Keratinocyte (primary cell): ENCODE data around the gene GSS. TPM values are rescaled to one million over a fixed set of nuclear protein-coding genes. Genes with fewer than 3 reads are reported as not detected.

Experiments
- DNase-seq: peaks from one replicate; pipeline ENCODE4 v3.0.0-alpha.2; 2011; ENCODE audit warnings: low read depth, missing footprints, low spot score
- FAIRE-seq: peaks from 2 replicates; lab custom pipeline; 2011; peaks lifted over from hg19 to GRCh38; lab: Jason Lieb, UNC
- H2AFZ ChIP-seq: 2 replicates; pipeline ENCODE4 v1.6.0; 2012; ENCODE audit warnings: low read length, control low read depth, inconsistent platforms; ENCODE audit not compliant: control insufficient read depth
- H3K27ac ChIP-seq: 2 replicates; pipeline ENCODE4 v1.5.1; 2011; ENCODE audit warnings: low read length; ENCODE audit not compliant: control insufficient read depth, insufficient read depth
- H3K27me3 ChIP-seq: 3 replicates; pipeline ENCODE4 v1.6.0; 2011; ENCODE audit warnings: low read length; ENCODE audit not compliant: control insufficient read depth, insufficient read depth; ENCODE audit errors: extremely low read depth
- H3K36me3 ChIP-seq, 2 experiments: 2 replicates in 1 of 2; 3 replicates in 1 of 2; pipeline ENCODE4 v1.5.1; 2011; ENCODE audit warnings: low read length in 2 of 2, mild to moderate bottlenecking in 1 of 2; ENCODE audit not compliant: control insufficient read depth in 2 of 2, insufficient read depth in 2 of 2; ENCODE audit errors: extremely low read depth in 1 of 2
- H3K4me1 ChIP-seq: 3 replicates; pipeline ENCODE4 v1.5.1; 2011; ENCODE audit warnings: low read length; ENCODE audit not compliant: control insufficient read depth, insufficient read depth; ENCODE audit errors: extremely low read depth
- H3K4me2 ChIP-seq: 3 replicates; pipeline ENCODE4 v1.6.0; 2011; ENCODE audit warnings: low read depth, low read length; ENCODE audit not compliant: control insufficient read depth, insufficient read depth; ENCODE audit errors: extremely low read depth
- H3K4me3 ChIP-seq, 3 experiments: fragments of 200-600 bp in 1 of 3; sonication (generic) in 1 of 3; 2 replicates in 2 of 3; 3 replicates in 1 of 3; pipeline ENCODE4 v1.5.1; 2011 to 2016; ENCODE audit warnings: low read length in 3 of 3, mild to moderate bottlenecking in 3 of 3, control low read depth in 2 of 3, inconsistent platforms in 1 of 3, low read depth in 1 of 3, mixed read lengths in 1 of 3, mixed run types in 1 of 3, moderate library complexity in 1 of 3; ENCODE audit not compliant: control insufficient read depth in 2 of 3, insufficient read depth in 2 of 3; ENCODE audit errors: extremely low read depth in 1 of 3
- H3K79me2 ChIP-seq: 2 replicates; pipeline ENCODE4 v1.6.0; 2012; ENCODE audit warnings: low read length; ENCODE audit not compliant: control insufficient read depth, insufficient read depth
- H3K9ac ChIP-seq: 3 replicates; pipeline ENCODE4 v1.6.0; 2011; ENCODE audit warnings: low read length; ENCODE audit not compliant: control insufficient read depth, insufficient read depth; ENCODE audit errors: extremely low read depth
- H3K9me1 ChIP-seq: 3 replicates; pipeline ENCODE4 v1.6.0; 2011; ENCODE audit warnings: low read length; ENCODE audit not compliant: control insufficient read depth, insufficient read depth; ENCODE audit errors: extremely low read depth
- H3K9me3 ChIP-seq: 2 replicates; pipeline ENCODE4 v1.5.1; 2012; ENCODE audit warnings: low read depth, low read length; ENCODE audit not compliant: control insufficient read depth
- H4K20me1 ChIP-seq: 3 replicates; pipeline ENCODE4 v1.6.0; 2011; ENCODE audit warnings: low read length; ENCODE audit not compliant: control insufficient read depth, insufficient read depth; ENCODE audit errors: extremely low read depth
- EZH2 ChIP-seq: IDR thresholded peaks from one replicate; pipeline ENCODE4 v1.6.1; 2012; ENCODE audit warnings: inconsistent platforms, mild to moderate bottlenecking, low read length, moderate library complexity
- dilution Hi-C: fragments of 300-500 bp; cut with MboI; formaldehyde crosslinking; loops from one replicate; pipeline ENCODE4 v1.7.0; 2020; ENCODE audit warnings: low sequenced_read_pairs; ENCODE audit not compliant: extremely low pct_ligation_motif_present
- polyA plus RNA-seq, 5 experiments: library from polyadenylated mRNA; depleted of rRNA in 3 of 5; stranded (reverse) in 3 of 5; stranded (forward) in 1 of 5; unstranded in 1 of 5; fragments of >200 nt; gene quantifications; 1 replicate in 1 of 5; 2 replicates in 3 of 5; 3 replicates in 1 of 5; pipeline versions ENCODE4 v1.2.1 to v1.2.3, GENCODE V29; 2011 to 2012; ENCODE audit warnings: missing spikeins in 2 of 5, low read depth in 1 of 5, low replicate concordance in 1 of 5
- TF ChIP-seq, protein P1 (sequence below), 3 experiments: IDR thresholded peaks in 1 of 3; conservative IDR thresholded peaks in 1 of 3; optimal IDR thresholded peaks in 1 of 3; 2 replicates in 2 of 3; 3 replicates in 1 of 3; pipeline versions ENCODE3 to v1.5.1; 2011; ENCODE audit warnings: low read length in 3 of 3, mild to moderate bottlenecking in 3 of 3, moderate library complexity in 2 of 3, control low read depth in 1 of 3, inconsistent platforms in 1 of 3; ENCODE audit not compliant: insufficient read depth in 2 of 3; ENCODE audit errors: extremely low read depth in 1 of 3

Gene GSS
- polyA plus RNA-seq, 1 donor (not counting 4 experiments of a cell fraction or from before 2014, with no cell fraction given) = 101 TPM

DNA sequence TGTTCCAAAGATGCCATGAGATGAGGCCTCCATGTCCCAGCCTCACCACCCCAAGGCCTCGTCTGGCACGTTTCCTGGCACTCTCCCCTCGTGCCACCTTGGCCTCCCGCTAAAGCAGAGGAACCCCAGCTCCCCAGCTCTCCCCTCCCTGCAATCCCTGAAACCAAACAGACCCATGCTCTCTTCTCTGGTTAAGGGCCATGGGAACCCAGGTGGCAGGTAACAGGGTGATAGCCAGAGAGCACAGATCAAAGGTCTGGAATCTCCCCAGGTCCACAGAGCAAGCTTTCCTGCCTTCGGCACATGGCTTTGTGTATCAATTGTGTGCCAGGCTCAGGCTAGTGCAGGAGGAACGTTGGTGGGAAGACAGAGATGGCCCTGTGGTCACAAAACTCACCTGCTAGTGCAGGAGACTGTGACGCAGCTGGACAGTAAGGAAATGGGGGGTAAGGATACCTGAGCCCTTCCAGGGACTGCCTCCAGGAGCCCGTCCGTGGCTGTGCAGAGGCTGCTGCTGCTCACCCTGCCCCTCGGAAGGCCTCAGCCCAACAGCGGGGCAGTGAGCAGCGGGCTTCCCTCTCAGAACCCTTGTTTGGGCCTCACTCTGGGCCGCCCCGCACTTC, 39.0 kb upstream of the GSS start:
- Histone ChIP-seq H3K27me3 (no peaks in the 10 kb centered on the region), H3K4me3 (no peak overlapping the region), H3K4me1 (no peaks in the 10 kb centered on the region), H3K36me3 (peaks cover 7 to 23% of the 10 kb centered on the region in 2 experiments), H3K79me2 (no peaks in the 10 kb centered on the region), H3K9me3 (no peaks in the 10 kb centered on the region), H3K9ac (no peak overlapping the region), H2AFZ (no peak overlapping the region), H3K9me1 (no peaks in the 10 kb centered on the region), H4K20me1 (no peaks in the 10 kb centered on the region), H3K4me2 (no peak overlapping the region), H3K27ac (no peak overlapping the region)
- FAIRE-seq (no peak), DNase-seq (no peak)
- TF ChIP-seq, protein P1, sequence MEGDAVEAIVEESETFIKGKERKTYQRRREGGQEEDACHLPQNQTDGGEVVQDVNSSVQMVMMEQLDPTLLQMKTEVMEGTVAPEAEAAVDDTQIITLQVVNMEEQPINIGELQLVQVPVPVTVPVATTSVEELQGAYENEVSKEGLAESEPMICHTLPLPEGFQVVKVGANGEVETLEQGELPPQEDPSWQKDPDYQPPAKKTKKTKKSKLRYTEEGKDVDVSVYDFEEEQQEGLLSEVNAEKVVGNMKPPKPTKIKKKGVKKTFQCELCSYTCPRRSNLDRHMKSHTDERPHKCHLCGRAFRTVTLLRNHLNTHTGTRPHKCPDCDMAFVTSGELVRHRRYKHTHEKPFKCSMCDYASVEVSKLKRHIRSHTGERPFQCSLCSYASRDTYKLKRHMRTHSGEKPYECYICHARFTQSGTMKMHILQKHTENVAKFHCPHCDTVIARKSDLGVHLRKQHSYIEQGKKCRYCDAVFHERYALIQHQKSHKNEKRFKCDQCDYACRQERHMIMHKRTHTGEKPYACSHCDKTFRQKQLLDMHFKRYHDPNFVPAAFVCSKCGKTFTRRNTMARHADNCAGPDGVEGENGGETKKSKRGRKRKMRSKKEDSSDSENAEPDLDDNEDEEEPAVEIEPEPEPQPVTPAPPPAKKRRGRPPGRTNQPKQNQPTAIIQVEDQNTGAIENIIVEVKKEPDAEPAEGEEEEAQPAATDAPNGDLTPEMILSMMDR (optimal IDR thresholded peaks at IDR 0.05 in 1 of 3, IDR thresholded peaks at IDR 0.05 in 1 of 3, conservative IDR thresholded peaks at IDR 0.05 in 1 of 3; ENCODE audit: extremely low read depth in 1 of 3, insufficient read depth in 2 of 3, low read length in 3 of 3) = no peak
- no peak for TF ChIP-seq EZH2
- dilution Hi-C loops = no loop called here

DNA sequence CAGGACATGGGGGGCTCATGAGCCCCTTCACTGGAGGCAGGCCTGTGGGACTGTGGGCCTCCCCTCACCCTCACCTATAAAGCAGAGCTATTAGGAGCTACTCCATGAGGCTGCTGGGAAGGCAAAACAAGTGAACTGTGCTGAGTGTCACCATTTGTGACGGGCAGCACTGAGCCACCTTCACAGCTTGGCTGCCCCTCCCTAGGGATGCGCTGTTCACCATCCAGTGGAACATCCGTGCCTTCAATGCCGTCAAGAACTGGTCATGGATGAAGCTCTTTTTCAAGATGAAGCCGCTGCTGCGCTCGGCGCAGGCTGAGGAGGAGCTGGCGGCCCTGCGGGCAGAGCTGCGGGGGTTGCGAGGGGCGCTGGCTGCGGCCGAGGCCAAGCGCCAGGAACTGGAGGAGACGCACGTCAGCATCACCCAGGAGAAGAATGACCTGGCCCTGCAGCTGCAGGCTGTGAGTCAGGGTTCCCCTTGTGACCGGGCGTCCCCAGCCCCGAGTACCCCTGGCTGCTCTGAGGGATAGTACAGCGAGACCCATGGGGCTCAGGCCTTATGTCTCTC, 38.4 kb upstream of the GSS start:
- no peaks in the 10 kb centered on the region for H3K27me3 ChIP-seq
- H3K9me1 ChIP-seq = no peaks in the 10 kb centered on the region
- dilution Hi-C loops = no loop called here
- H3K79me2 ChIP-seq = no peaks in the 10 kb centered on the region
- no peak overlapping the region for H3K9ac ChIP-seq
- no peaks in the 10 kb centered on the region for H3K9me3 ChIP-seq
- DNase-seq (no peak), FAIRE-seq (no peak)
- H3K4me2 ChIP-seq = no peak overlapping the region
- no peak overlapping the region for H2AFZ ChIP-seq
- H3K4me3 ChIP-seq = no peak overlapping the region
- no peak for TF ChIP-seq EZH2
- TF ChIP-seq, protein P1 (optimal IDR thresholded peaks at IDR 0.05 in 1 of 3, IDR thresholded peaks at IDR 0.05 in 1 of 3, conservative IDR thresholded peaks at IDR 0.05 in 1 of 3; ENCODE audit: extremely low read depth in 1 of 3, insufficient read depth in 2 of 3, low read length in 3 of 3) = no peak
- H4K20me1 ChIP-seq = no peaks in the 10 kb centered on the region
- H3K36me3 ChIP-seq = peaks cover 7 to 22% of the 10 kb centered on the region in 2 experiments
- H3K27ac ChIP-seq = no peak overlapping the region
- H3K4me1 ChIP-seq = no peaks in the 10 kb centered on the region
